Prostate gland (tissue), 2 donors: ENCODE data around the gene PTGES2.

Experiments
- POLR2A ChIP-seq: fragments of 450-650 bp; IDR thresholded peaks from one replicate; pipeline ENCODE4 v1.6.1; 2016; ENCODE audit warnings: antibody characterized with exemption, mild to moderate bottlenecking
- TF ChIP-seq, protein P1 (sequence below), 4 experiments: fragments of 200-600 bp in 2 of 4; fragments of 450-650 bp in 2 of 4; sonication (generic) in 2 of 4; IDR thresholded peaks; 1 replicate in 3 of 4; 2 replicates in 1 of 4; pipeline ENCODE4 v1.5.1; 2016 to 2019; ENCODE audit warnings: antibody characterized with exemption in 4 of 4, mild to moderate bottlenecking in 2 of 4, moderate library complexity in 2 of 4

DNA sequence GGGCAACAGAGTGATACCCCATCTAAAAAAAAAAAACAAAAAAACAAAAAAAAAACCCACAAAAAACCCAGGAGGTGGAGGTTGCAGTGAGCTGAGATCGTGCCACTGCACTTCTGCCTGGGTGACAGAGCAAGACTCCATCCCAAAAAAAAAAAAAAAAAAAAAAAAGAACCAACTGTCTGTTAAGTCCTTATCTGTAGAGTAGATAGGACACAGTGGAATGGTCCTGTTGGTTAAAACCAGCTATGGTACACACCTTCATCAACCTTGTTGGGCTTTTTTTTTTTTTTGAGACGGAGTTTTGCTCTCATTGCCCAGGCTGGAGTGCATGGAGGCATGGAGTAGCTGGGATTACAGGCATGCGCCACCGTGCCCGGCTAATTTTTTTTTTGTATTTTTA, 47.3 kb downstream of the PTGES2 start:
- TF ChIP-seq, protein P1, sequence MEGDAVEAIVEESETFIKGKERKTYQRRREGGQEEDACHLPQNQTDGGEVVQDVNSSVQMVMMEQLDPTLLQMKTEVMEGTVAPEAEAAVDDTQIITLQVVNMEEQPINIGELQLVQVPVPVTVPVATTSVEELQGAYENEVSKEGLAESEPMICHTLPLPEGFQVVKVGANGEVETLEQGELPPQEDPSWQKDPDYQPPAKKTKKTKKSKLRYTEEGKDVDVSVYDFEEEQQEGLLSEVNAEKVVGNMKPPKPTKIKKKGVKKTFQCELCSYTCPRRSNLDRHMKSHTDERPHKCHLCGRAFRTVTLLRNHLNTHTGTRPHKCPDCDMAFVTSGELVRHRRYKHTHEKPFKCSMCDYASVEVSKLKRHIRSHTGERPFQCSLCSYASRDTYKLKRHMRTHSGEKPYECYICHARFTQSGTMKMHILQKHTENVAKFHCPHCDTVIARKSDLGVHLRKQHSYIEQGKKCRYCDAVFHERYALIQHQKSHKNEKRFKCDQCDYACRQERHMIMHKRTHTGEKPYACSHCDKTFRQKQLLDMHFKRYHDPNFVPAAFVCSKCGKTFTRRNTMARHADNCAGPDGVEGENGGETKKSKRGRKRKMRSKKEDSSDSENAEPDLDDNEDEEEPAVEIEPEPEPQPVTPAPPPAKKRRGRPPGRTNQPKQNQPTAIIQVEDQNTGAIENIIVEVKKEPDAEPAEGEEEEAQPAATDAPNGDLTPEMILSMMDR (IDR thresholded peaks at IDR 0.05), result no peak
- TF ChIP-seq POLR2A, result no peak
